ENCODE data around the gene GPR132. TPM values are rescaled to one million over a fixed set of nuclear protein-coding genes. Genes with fewer than 3 reads are reported as not detected.
A peak's percentile ranks its signal among the peaks of the same experiment; 100 is the strongest.

The GPR132 gene
- total and polyA plus RNA-seq, 9 of the 15 experiments (the other 6 are each of a cell fraction or from before 2014, with no cell fraction given) = 0.01 to 1.1 (median 0.25) TPM; not detected in 1

- WGBS (ENCODE audit: insufficient coverage, low coverage, missing lambda C conversion rate) = 31% methylated on average over 5 of the region's 6 CpGs
- Histone ChIP-seq H3K4me2 (ENCODE audit: insufficient read depth, low read length) (peak overlapping the region; percentile 72), H3K4me3 (peak overlapping the region; percentile 14; the same call in 1 of the 2 replicates), H4K20me1 (replicated peaks; ENCODE audit: control insufficient read depth, insufficient read depth, low read length) (peaks cover 52% of the 10 kb centered on the region), H3K27me3 (ENCODE audit: control insufficient read depth in 2 of 2, insufficient read depth in 2 of 2, low read length in 2 of 2) (no peaks in the 10 kb centered on the region), H3K36me3 (ENCODE audit: control insufficient read depth, insufficient read depth, low read length) (peaks cover 51% of the 10 kb centered on the region; the same call in 2 of the 3 replicates), H3K9me3 (replicated peaks; ENCODE audit: control insufficient read depth, insufficient read depth, low read depth, low read length) (no peaks in the 10 kb centered on the region), H2AFZ (ENCODE audit: low read depth, low read length) (no peak overlapping the region), H3K27ac (ENCODE audit: extremely low read depth, low read depth, low read length) (peak overlapping the region; percentile 71; the same call in 2 of the 3 replicates), H3K9ac (ENCODE audit: insufficient read depth in 1 of 2, low read depth in 2 of 2, low read length in 2 of 2) (peak overlapping the region; percentile 48 to 54; a peak in 2 of 4 replicates), H3K79me2 (ENCODE audit: control insufficient read depth, insufficient read depth, low read length) (peaks cover 100% of the 10 kb centered on the region), H3K9me1 (ENCODE audit: control insufficient read depth, insufficient read depth, low read length) (peaks cover 4% of the 10 kb centered on the region), H3K4me1 (replicated peaks in 1 of 2; ENCODE audit: control insufficient read depth in 2 of 2, insufficient read depth in 2 of 2, low read length in 2 of 2) (peaks cover 37 to 42% of the 10 kb centered on the region in 2 experiments)
- no peak for ATAC-seq
- intact Hi-C loops (cut with micrococcal nuclease) = loop anchor here (5.0 kb wide), 1 partner anchor 39 kb away; the partner anchor contains the start of gene AHNAK2
- TF ChIP-seq, protein P1, sequence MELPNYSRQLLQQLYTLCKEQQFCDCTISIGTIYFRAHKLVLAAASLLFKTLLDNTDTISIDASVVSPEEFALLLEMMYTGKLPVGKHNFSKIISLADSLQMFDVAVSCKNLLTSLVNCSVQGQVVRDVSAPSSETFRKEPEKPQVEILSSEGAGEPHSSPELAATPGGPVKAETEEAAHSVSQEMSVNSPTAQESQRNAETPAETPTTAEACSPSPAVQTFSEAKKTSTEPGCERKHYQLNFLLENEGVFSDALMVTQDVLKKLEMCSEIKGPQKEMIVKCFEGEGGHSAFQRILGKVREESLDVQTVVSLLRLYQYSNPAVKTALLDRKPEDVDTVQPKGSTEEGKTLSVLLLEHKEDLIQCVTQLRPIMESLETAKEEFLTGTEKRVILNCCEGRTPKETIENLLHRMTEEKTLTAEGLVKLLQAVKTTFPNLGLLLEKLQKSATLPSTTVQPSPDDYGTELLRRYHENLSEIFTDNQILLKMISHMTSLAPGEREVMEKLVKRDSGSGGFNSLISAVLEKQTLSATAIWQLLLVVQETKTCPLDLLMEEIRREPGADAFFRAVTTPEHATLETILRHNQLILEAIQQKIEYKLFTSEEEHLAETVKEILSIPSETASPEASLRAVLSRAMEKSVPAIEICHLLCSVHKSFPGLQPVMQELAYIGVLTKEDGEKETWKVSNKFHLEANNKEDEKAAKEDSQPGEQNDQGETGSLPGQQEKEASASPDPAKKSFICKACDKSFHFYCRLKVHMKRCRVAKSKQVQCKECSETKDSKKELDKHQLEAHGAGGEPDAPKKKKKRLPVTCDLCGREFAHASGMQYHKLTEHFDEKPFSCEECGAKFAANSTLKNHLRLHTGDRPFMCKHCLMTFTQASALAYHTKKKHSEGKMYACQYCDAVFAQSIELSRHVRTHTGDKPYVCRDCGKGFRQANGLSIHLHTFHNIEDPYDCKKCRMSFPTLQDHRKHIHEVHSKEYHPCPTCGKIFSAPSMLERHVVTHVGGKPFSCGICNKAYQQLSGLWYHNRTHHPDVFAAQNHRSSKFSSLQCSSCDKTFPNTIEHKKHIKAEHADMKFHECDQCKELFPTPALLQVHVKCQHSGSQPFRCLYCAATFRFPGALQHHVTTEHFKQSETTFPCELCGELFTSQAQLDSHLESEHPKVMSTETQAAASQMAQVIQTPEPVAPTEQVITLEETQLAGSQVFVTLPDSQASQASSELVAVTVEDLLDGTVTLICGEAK (IDR thresholded peaks at IDR 0.05) = no peak
- TF ChIP-seq, protein P1 (CRISPR knock-in tag; IDR thresholded peaks at IDR 0.05) = no peak
- no peak for TF ChIP-seq NCOR1 (IDR thresholded peaks at IDR 0.05)
- TF ChIP-seq RBFOX2 (IDR thresholded peaks at IDR 0.05; ENCODE audit: low read depth, low read length) = 0 out of 2 replicates have a peak, but pooled peaks have one; percentile 5
- no peak for TF ChIP-seq SMAD4 (CRISPR knock-in tag; conservative IDR thresholded peaks at IDR 0.05)
- TF ChIP-seq ZSCAN32 (CRISPR knock-in tag; IDR thresholded peaks at IDR 0.05) = no peak
- TF ChIP-seq ARID1B (IDR thresholded peaks at IDR 0.05) = no peak
- TF ChIP-seq HDAC8 (tag; IDR thresholded peaks at IDR 0.05) = no peak
- ChIA-PET CTCF (ENCODE audit: low intra/inter-chr PET ratio) (no interaction called here), POLR2A (interaction anchor here (0.6 to 4.0 kb wide), 2 partner anchors 10 to 264 kb away, joined by 3 to 28 read pairs; no protein-coding TSS in a partner anchor)
- in situ Hi-C loops (cut with MboI) = no loop called here
- no TSS peak for BruUV-seq (replicated peaks)
- no peak for FAIRE-seq
- no peak for DNase-seq (ENCODE audit: extremely low read depth in 1 of 4, low spot score in 3 of 4)
Measured at GRCh38 chr14:105015905-105016304, 49.3 kb downstream of the GPR132 start.

All from K562 (cell line).